H1 (cell line): ENCODE results near the gene TSHZ2. TPM values are rescaled to one million over a fixed set of nuclear protein-coding genes. Genes with fewer than 3 reads are reported as not detected.

Experiments used
- polyA plus RNA-seq, 7 experiments: library from polyadenylated mRNA; depleted of rRNA in 3 of 7; stranded (reverse) in 5 of 7; unstranded in 2 of 7; fragments of >200 nt in 5 of 7; fragments of 200-250 nt in 2 of 7; gene quantifications; 1 replicate in 5 of 7; 2 replicates in 1 of 7; 4 replicates in 1 of 7; pipeline versions ENCODE4 v1.2.1 to v1.2.3, GENCODE V29; 2011 to 2013; ENCODE audit warnings: missing spikeins in 2 of 7, mixed read lengths in 2 of 7
- total RNA-seq: library from RNA; stranded (reverse); fragmentation: NEBNext Ultra II Directional; extraction: Animal tissue kit (Norgen Biotek cat#: 25700); gene quantifications from 2 replicates; pipeline ENCODE4 v1.2.1, GENCODE V29; 2021
- TF ChIP-seq, protein P1 (sequence below): fragments of 300-600 bp; sonication (generic); IDR thresholded peaks from 2 replicates; pipeline ENCODE4 v1.7.1; 2012; ENCODE audit warnings: low read length, moderate library complexity, mild to moderate bottlenecking, inconsistent platforms; ENCODE audit not compliant: insufficient replicate concordance

TSHZ2 gene
- total and polyA plus RNA-seq, 2 of the 8 experiments (the other 6 are each of a cell fraction or from before 2014, with no cell fraction given), result 0.14 to 0.30 TPM

DNA sequence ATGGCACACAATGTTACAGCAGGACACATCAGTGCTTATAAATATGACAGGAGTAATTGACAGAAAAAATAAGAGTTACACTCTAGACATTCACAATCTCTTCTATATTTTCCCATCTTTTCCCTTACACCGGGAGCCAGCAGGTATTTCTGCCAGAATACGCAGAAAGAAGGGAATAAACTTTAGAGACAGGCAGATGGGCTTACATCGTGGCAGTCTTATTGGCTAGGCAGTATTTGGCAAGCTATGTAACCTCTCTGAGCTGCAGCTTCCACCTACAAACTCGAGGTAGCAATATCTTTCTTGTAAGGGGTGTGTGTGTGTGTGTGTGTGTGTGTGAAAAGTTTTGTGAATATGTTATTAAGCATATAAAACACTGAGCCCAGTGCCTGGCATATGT, 33.0 kb upstream of the TSHZ2 start (continued):
- TF ChIP-seq, protein P1, sequence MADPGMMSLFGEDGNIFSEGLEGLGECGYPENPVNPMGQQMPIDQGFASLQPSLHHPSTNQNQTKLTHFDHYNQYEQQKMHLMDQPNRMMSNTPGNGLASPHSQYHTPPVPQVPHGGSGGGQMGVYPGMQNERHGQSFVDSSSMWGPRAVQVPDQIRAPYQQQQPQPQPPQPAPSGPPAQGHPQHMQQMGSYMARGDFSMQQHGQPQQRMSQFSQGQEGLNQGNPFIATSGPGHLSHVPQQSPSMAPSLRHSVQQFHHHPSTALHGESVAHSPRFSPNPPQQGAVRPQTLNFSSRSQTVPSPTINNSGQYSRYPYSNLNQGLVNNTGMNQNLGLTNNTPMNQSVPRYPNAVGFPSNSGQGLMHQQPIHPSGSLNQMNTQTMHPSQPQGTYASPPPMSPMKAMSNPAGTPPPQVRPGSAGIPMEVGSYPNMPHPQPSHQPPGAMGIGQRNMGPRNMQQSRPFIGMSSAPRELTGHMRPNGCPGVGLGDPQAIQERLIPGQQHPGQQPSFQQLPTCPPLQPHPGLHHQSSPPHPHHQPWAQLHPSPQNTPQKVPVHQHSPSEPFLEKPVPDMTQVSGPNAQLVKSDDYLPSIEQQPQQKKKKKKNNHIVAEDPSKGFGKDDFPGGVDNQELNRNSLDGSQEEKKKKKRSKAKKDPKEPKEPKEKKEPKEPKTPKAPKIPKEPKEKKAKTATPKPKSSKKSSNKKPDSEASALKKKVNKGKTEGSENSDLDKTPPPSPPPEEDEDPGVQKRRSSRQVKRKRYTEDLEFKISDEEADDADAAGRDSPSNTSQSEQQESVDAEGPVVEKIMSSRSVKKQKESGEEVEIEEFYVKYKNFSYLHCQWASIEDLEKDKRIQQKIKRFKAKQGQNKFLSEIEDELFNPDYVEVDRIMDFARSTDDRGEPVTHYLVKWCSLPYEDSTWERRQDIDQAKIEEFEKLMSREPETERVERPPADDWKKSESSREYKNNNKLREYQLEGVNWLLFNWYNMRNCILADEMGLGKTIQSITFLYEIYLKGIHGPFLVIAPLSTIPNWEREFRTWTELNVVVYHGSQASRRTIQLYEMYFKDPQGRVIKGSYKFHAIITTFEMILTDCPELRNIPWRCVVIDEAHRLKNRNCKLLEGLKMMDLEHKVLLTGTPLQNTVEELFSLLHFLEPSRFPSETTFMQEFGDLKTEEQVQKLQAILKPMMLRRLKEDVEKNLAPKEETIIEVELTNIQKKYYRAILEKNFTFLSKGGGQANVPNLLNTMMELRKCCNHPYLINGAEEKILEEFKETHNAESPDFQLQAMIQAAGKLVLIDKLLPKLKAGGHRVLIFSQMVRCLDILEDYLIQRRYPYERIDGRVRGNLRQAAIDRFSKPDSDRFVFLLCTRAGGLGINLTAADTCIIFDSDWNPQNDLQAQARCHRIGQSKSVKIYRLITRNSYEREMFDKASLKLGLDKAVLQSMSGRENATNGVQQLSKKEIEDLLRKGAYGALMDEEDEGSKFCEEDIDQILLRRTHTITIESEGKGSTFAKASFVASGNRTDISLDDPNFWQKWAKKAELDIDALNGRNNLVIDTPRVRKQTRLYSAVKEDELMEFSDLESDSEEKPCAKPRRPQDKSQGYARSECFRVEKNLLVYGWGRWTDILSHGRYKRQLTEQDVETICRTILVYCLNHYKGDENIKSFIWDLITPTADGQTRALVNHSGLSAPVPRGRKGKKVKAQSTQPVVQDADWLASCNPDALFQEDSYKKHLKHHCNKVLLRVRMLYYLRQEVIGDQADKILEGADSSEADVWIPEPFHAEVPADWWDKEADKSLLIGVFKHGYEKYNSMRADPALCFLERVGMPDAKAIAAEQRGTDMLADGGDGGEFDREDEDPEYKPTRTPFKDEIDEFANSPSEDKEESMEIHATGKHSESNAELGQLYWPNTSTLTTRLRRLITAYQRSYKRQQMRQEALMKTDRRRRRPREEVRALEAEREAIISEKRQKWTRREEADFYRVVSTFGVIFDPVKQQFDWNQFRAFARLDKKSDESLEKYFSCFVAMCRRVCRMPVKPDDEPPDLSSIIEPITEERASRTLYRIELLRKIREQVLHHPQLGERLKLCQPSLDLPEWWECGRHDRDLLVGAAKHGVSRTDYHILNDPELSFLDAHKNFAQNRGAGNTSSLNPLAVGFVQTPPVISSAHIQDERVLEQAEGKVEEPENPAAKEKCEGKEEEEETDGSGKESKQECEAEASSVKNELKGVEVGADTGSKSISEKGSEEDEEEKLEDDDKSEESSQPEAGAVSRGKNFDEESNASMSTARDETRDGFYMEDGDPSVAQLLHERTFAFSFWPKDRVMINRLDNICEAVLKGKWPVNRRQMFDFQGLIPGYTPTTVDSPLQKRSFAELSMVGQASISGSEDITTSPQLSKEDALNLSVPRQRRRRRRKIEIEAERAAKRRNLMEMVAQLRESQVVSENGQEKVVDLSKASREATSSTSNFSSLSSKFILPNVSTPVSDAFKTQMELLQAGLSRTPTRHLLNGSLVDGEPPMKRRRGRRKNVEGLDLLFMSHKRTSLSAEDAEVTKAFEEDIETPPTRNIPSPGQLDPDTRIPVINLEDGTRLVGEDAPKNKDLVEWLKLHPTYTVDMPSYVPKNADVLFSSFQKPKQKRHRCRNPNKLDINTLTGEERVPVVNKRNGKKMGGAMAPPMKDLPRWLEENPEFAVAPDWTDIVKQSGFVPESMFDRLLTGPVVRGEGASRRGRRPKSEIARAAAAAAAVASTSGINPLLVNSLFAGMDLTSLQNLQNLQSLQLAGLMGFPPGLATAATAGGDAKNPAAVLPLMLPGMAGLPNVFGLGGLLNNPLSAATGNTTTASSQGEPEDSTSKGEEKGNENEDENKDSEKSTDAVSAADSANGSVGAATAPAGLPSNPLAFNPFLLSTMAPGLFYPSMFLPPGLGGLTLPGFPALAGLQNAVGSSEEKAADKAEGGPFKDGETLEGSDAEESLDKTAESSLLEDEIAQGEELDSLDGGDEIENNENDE, result no peak
